H1 (cell line): ENCODE results near the gene ARSB. TPM values are rescaled to one million over a fixed set of nuclear protein-coding genes. Genes with fewer than 3 reads are reported as not detected.

Experiments used
- BCL11A ChIP-seq, 2 experiments: IDR thresholded peaks; one replicate each; pipeline ENCODE4 v1.6.1; 2011; ENCODE audit warnings: low read depth in 2 of 2, low read length in 2 of 2, mild to moderate bottlenecking in 2 of 2
- EP300 ChIP-seq, 2 experiments: IDR thresholded peaks; 1 replicate in 1 of 2; 2 replicates in 1 of 2; pipeline ENCODE4 v1.6.1; 2011 to 2012; ENCODE audit warnings: low read depth in 2 of 2, low read length in 2 of 2, mild to moderate bottlenecking in 2 of 2, borderline replicate concordance in 1 of 2, inconsistent platforms in 1 of 2, moderate library complexity in 1 of 2
- POLR2A ChIP-seq, 2 experiments: IDR thresholded peaks; 1 replicate in 1 of 2; 2 replicates in 1 of 2; pipeline ENCODE4 v1.6.1; 2011; ENCODE audit warnings: low read depth in 2 of 2, low read length in 2 of 2, mild to moderate bottlenecking in 2 of 2; ENCODE audit errors: control extremely low read depth in 1 of 2
- RXRA ChIP-seq: IDR thresholded peaks from 2 replicates; pipeline ENCODE4 v1.6.1; 2011; ENCODE audit warnings: low read depth, mild to moderate bottlenecking, low read length, moderate library complexity; ENCODE audit not compliant: insufficient read depth
- polyA plus RNA-seq, 7 experiments: library from polyadenylated mRNA; depleted of rRNA in 3 of 7; stranded (reverse) in 5 of 7; unstranded in 2 of 7; fragments of >200 nt in 5 of 7; fragments of 200-250 nt in 2 of 7; gene quantifications; 1 replicate in 5 of 7; 2 replicates in 1 of 7; 4 replicates in 1 of 7; pipeline versions ENCODE4 v1.2.1 to v1.2.3, GENCODE V29; 2011 to 2013; ENCODE audit warnings: missing spikeins in 2 of 7, mixed read lengths in 2 of 7
- total RNA-seq: library from RNA; stranded (reverse); fragmentation: NEBNext Ultra II Directional; extraction: Animal tissue kit (Norgen Biotek cat#: 25700); gene quantifications from 2 replicates; pipeline ENCODE4 v1.2.1, GENCODE V29; 2021

ARSB gene
- total and polyA plus RNA-seq, 2 of the 8 experiments (the other 6 are each of a cell fraction or from before 2014, with no cell fraction given), result 6.4 to 13.9 TPM

- TF ChIP-seq EP300 (IDR thresholded peaks at IDR 0.05; ENCODE audit: borderline replicate concordance in 1 of 2, low read depth in 2 of 2, low read length in 2 of 2) (no peak), POLR2A (IDR thresholded peaks at IDR 0.05; ENCODE audit: control extremely low read depth in 1 of 2, low read depth in 2 of 2, low read length in 2 of 2) (no peak), BCL11A (IDR thresholded peaks at IDR 0.05; ENCODE audit: low read depth in 2 of 2, low read length in 2 of 2) (no peak), RXRA (no peak)
Observed at GRCh38 chr5:78974011-78974410, 11.1 kb downstream of the ARSB start (continued).
